SK-N-MC (cell line): ENCODE data around the gene BMPR1B.

Experiments used
- EZH2 ChIP-seq: fragments of 200-600 bp; sonication (generic); IDR thresholded peaks from one replicate; pipeline ENCODE4 v1.6.1; 2017; ENCODE audit warnings: antibody characterized with exemption
- POLR2AphosphoS5 ChIP-seq: IDR thresholded peaks from 2 replicates; pipeline ENCODE4 v1.6.1; 2012; ENCODE audit warnings: mild to moderate bottlenecking, low read depth, low read length, borderline replicate concordance

DNA sequence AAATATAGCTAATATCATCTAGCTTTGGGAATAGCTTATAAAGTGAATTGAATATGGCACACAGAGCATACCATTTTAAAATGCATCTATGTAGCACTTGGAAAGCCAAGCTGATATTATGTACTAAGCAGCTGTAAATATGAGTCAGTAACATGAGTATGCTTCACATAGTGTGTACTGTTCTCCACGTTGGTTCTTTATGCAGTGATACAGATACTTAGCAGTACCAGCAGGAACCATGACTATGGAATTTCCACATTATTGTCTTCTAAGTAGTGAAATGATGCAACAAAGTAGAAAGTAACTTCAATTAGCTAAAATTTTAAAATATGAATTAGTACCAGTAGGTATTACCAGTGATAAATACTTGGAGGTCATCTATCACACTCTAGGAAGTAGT, 320.1 kb downstream of the BMPR1B start:
- TF ChIP-seq EZH2: no peak
- no peak for TF ChIP-seq POLR2AphosphoS5
